Tibial nerve (tissue), 3 donors: ENCODE measurements around the gene TNS3.

Experiments used
- CTCF ChIP-seq, 5 experiments: fragments of 200-600 bp in 3 of 5; fragments of 450-650 bp in 2 of 5; sonication (generic) in 3 of 5; IDR thresholded peaks; one replicate each; pipeline ENCODE4 v1.5.1; 2016 to 2019; ENCODE audit warnings: antibody characterized with exemption in 5 of 5, mild to moderate bottlenecking in 3 of 5, moderate library complexity in 2 of 5
- POLR2A ChIP-seq, 2 donors: fragments of 450-650 bp; IDR thresholded peaks; one replicate each; pipeline ENCODE4 v1.6.1; 2017; ENCODE audit warnings: antibody characterized with exemption in 2 of 2, mild to moderate bottlenecking in 2 of 2, moderate library complexity in 2 of 2

GRCh38 chr7:47579458-47579857, 2.5 kb downstream of the TNS3 start:
- TF ChIP-seq CTCF (IDR thresholded peaks at IDR 0.05) (no peak), POLR2A (IDR thresholded peaks at IDR 0.05) (no peak)
